Spinal cord (tissue), 10 donors: ENCODE measurements around the gene KRTAP4-3. TPM values are rescaled to one million over a fixed set of nuclear protein-coding genes. Genes with fewer than 3 reads are reported as not detected.
"Not testable (repeated sequence)": the region's sequence is repeated elsewhere in the genome, so short reads cannot be mapped to it uniquely, and the experiment has no call there.

Experiments used
- DNase-seq, 6 donors: peaks; one replicate each; pipeline versions ENCODE4 v3.0.0 to v3.0.0-alpha.2; 2013 to 2015; ENCODE audit warnings: low spot score in 6 of 6, low read depth in 4 of 6
- H3K27ac ChIP-seq: one replicate; pipeline ENCODE4 v1.5.1; 2013; ENCODE audit warnings: low read depth, low read length, control low read depth
- H3K27me3 ChIP-seq: one replicate; pipeline ENCODE4 v1.6.1; 2013; ENCODE audit warnings: low read length; ENCODE audit not compliant: control insufficient read depth, insufficient read depth
- H3K36me3 ChIP-seq: one replicate; pipeline ENCODE4 v1.6.1; 2013; ENCODE audit warnings: low read length; ENCODE audit not compliant: control insufficient read depth, insufficient read depth
- H3K4me1 ChIP-seq: one replicate; pipeline ENCODE4 v1.6.1; 2013; ENCODE audit warnings: low read length; ENCODE audit not compliant: control insufficient read depth, insufficient read depth
- H3K4me3 ChIP-seq: one replicate; pipeline ENCODE4 v1.5.1; 2013; ENCODE audit warnings: low read depth, low read length, control low read depth
- H3K9me3 ChIP-seq: one replicate; pipeline ENCODE4 v1.6.1; 2013; ENCODE audit warnings: low read length; ENCODE audit not compliant: control insufficient read depth, insufficient read depth
- WGBS: methylation state at CpG from one replicate; pipeline ENCODE4 v1.1.5; 2013; ENCODE audit warnings: missing lambda C conversion rate; ENCODE audit not compliant: insufficient coverage; 5-methylcytosine and 5-hydroxymethylcytosine counted together
- polyA plus RNA-seq, 2 donors: library from polyadenylated mRNA; unstranded; fragments of 120-200 nt; gene quantifications; one replicate each; pipeline ENCODE4 v1.2.1, GENCODE V29; 2013; ENCODE audit not compliant: insufficient read length in 2 of 2
- small RNA-seq: library from RNA; depleted of rRNA; stranded (forward); fragments of <200 nt; gene quantifications from one replicate; pipeline ENCODE3, GENCODE V24; 2014; ENCODE audit warnings: low replicate concordance
- total RNA-seq, 2 donors: library from RNA; depleted of rRNA in 1 of 2; stranded (reverse); fragments of 120-200 nt in 1 of 2; fragments of >200 nt in 1 of 2; gene quantifications; one replicate each; pipeline versions ENCODE4 v1.2.3 to v1.2.4, GENCODE V29; 2013 to 2014
- donor health status: healthy.

Gene KRTAP4-3
- total and polyA plus RNA-seq, 4 donors: not detected

- not testable (repeated sequence) for H3K4me3 ChIP-seq, DNase-seq, H3K9me3 ChIP-seq, H3K36me3 ChIP-seq, H3K4me1 ChIP-seq, H3K27me3 ChIP-seq, H3K27ac ChIP-seq
- 84% methylated on average over 11 of the region's 12 CpGs for WGBS
These were observed 44.6 kb downstream of the KRTAP4-3 start for GRCh38 chr17:41123292-41123990.

- DNase-seq: no peak
- WGBS: 100% methylated on average over 1 of the region's 2 CpGs
- H3K36me3 ChIP-seq: no peaks in the 10 kb centered on the region
These were observed 46.3 kb downstream of the KRTAP4-3 start for GRCh38 chr17:41121742-41122141.

GRCh38 chr17:41119696-41120690 lies 48.0 kb downstream of the KRTAP4-3 start:
- not testable (repeated sequence) for DNase-seq
- WGBS: no CpG with 5 or more reads among the region's 11 CpGs

More at GRCh38 chr17:41121742-41122141, 46.3 kb downstream of the KRTAP4-3 start:
- Histone ChIP-seq H3K9me3 (no peaks in the 10 kb centered on the region), H3K4me3 (no peak overlapping the region), H3K4me1 (no peaks in the 10 kb centered on the region), H3K27ac (no peak overlapping the region), H3K27me3 (no peaks in the 10 kb centered on the region)

GRCh38 chr17:41118721-41119120 lies 49.3 kb downstream of the KRTAP4-3 start:
- no peak for DNase-seq
- no peaks in the 10 kb centered on the region for H3K9me3 ChIP-seq
- no peak overlapping the region for H3K27ac ChIP-seq
- no peaks in the 10 kb centered on the region for H3K4me1 ChIP-seq
- no peak overlapping the region for H3K4me3 ChIP-seq
- H3K27me3 ChIP-seq: no peaks in the 10 kb centered on the region
- no peaks in the 10 kb centered on the region for H3K36me3 ChIP-seq
- no CpG with 5 or more reads among the region's 4 CpGs for WGBS

More at GRCh38 chr17:41119696-41120690, 48.0 kb downstream of the KRTAP4-3 start:
- not testable (repeated sequence) for H3K4me3 ChIP-seq, H3K36me3 ChIP-seq, H3K27me3 ChIP-seq, H3K9me3 ChIP-seq, H3K4me1 ChIP-seq, H3K27ac ChIP-seq

GRCh38 chr17:41117846-41118386 lies 50.1 kb downstream of the KRTAP4-3 start, which contains the start of gene KRTAP4-11:
Gene KRTAP4-11, minus strand, starts transcription at chr17:41118373. Its CDS starts 58 bp downstream, at chr17:41118315.
- H3K4me1 ChIP-seq, DNase-seq, H3K27ac ChIP-seq, H3K9me3 ChIP-seq, H3K36me3 ChIP-seq, H3K4me3 ChIP-seq, H3K27me3 ChIP-seq: not testable (repeated sequence)
- 80% methylated on average over 8 of the region's 10 CpGs for WGBS

Small RNA genes lying within 50 kb of the gene (small RNA-seq; reads per million reads assigned to genes)
- not detected for gene KRTAP4-17P

Other genes starting within 250 kb of the KRTAP4-3 start
Only the 30 nearest of the 40 such genes appear.
- not detected for gene KRTAP1-5, start 141.0 kb downstream of the KRTAP4-3 start, total RNA-seq
- not detected for gene KRTAP1-5, start 141.0 kb downstream of the KRTAP4-3 start, polyA plus RNA-seq
- not detected for gene KRTAP1-4, start 138.0 kb downstream of the KRTAP4-3 start, total RNA-seq
- not detected for gene KRTAP1-4, start 138.0 kb downstream of the KRTAP4-3 start, polyA plus RNA-seq
- not detected for gene KRTAP1-3, start 133.3 kb downstream of the KRTAP4-3 start, total RNA-seq
- gene KRTAP1-3, start 133.3 kb downstream of the KRTAP4-3 start, polyA plus RNA-seq: not detected
- not detected for gene KRTAP1-1, start 126.8 kb downstream of the KRTAP4-3 start, total RNA-seq
- not detected for gene KRTAP1-1, start 126.8 kb downstream of the KRTAP4-3 start, polyA plus RNA-seq
- gene KRTAP2-1, start 120.9 kb downstream of the KRTAP4-3 start, total RNA-seq: not detected
- gene KRTAP2-1, start 120.9 kb downstream of the KRTAP4-3 start, polyA plus RNA-seq: not detected
- gene KRTAP2-2, start 113.0 kb downstream of the KRTAP4-3 start, total RNA-seq: not detected
- gene KRTAP2-2, start 113.0 kb downstream of the KRTAP4-3 start, polyA plus RNA-seq: not detected
- not detected for gene KRTAP2-3, start 108.1 kb downstream of the KRTAP4-3 start, total RNA-seq
- not detected for gene KRTAP2-3, start 108.1 kb downstream of the KRTAP4-3 start, polyA plus RNA-seq
- not detected for gene KRTAP2-4, start 102.3 kb downstream of the KRTAP4-3 start, total RNA-seq
- not detected for gene KRTAP2-4, start 102.3 kb downstream of the KRTAP4-3 start, polyA plus RNA-seq
- not detected for gene KRTAP4-7, start 84.1 kb downstream of the KRTAP4-3 start, total RNA-seq
- gene KRTAP4-7, start 84.1 kb downstream of the KRTAP4-3 start, polyA plus RNA-seq: not detected
- not detected for gene KRTAP4-8, start 70.1 kb downstream of the KRTAP4-3 start, total RNA-seq
- not detected for gene KRTAP4-8, start 70.1 kb downstream of the KRTAP4-3 start, polyA plus RNA-seq
- not detected for gene KRTAP4-16, start 66.0 kb downstream of the KRTAP4-3 start, total RNA-seq
- gene KRTAP4-16, start 66.0 kb downstream of the KRTAP4-3 start, polyA plus RNA-seq: not detected
- not detected for gene KRTAP4-9, start 62.8 kb downstream of the KRTAP4-3 start, total RNA-seq
- gene KRTAP4-9, start 62.8 kb downstream of the KRTAP4-3 start, polyA plus RNA-seq: not detected
- gene KRTAP4-11, start 49.8 kb downstream of the KRTAP4-3 start, total RNA-seq: not detected
- gene KRTAP4-11, start 49.8 kb downstream of the KRTAP4-3 start, polyA plus RNA-seq: not detected
- gene KRTAP4-12, start 44.0 kb downstream of the KRTAP4-3 start, total RNA-seq: not detected
- gene KRTAP4-12, start 44.0 kb downstream of the KRTAP4-3 start, polyA plus RNA-seq: not detected
- gene KRTAP4-6, start 27.7 kb downstream of the KRTAP4-3 start, total RNA-seq: not detected
- gene KRTAP4-6, start 27.7 kb downstream of the KRTAP4-3 start, polyA plus RNA-seq: not detected
- not detected for gene KRTAP4-5, start 18.4 kb downstream of the KRTAP4-3 start, total RNA-seq
- gene KRTAP4-5, start 18.4 kb downstream of the KRTAP4-3 start, polyA plus RNA-seq: not detected
- not detected for gene KRTAP4-4, start 7.5 kb downstream of the KRTAP4-3 start, total RNA-seq
- not detected for gene KRTAP4-4, start 7.5 kb downstream of the KRTAP4-3 start, polyA plus RNA-seq
- not detected for gene KRTAP4-2, start 10.0 kb upstream of the KRTAP4-3 start, total RNA-seq
- not detected for gene KRTAP4-2, start 10.0 kb upstream of the KRTAP4-3 start, polyA plus RNA-seq
- gene KRTAP4-1, start 16.7 kb upstream of the KRTAP4-3 start, total RNA-seq: not detected
- not detected for gene KRTAP4-1, start 16.7 kb upstream of the KRTAP4-3 start, polyA plus RNA-seq
- gene KRTAP9-1, start 21.7 kb upstream of the KRTAP4-3 start, total RNA-seq: not detected
- gene KRTAP9-1, start 21.7 kb upstream of the KRTAP4-3 start, polyA plus RNA-seq: not detected
- gene KRTAP9-2, start 58.4 kb upstream of the KRTAP4-3 start, total RNA-seq: not detected
- gene KRTAP9-2, start 58.4 kb upstream of the KRTAP4-3 start, polyA plus RNA-seq: not detected
- gene KRTAP9-3, start 64.2 kb upstream of the KRTAP4-3 start, total RNA-seq: not detected
- not detected for gene KRTAP9-3, start 64.2 kb upstream of the KRTAP4-3 start, polyA plus RNA-seq
- gene KRTAP9-8, start 69.8 kb upstream of the KRTAP4-3 start, total RNA-seq: not detected
- gene KRTAP9-8, start 69.8 kb upstream of the KRTAP4-3 start, polyA plus RNA-seq: not detected
- gene KRTAP9-4, start 81.5 kb upstream of the KRTAP4-3 start, total RNA-seq: not detected
- gene KRTAP9-4, start 81.5 kb upstream of the KRTAP4-3 start, polyA plus RNA-seq: not detected
- gene KRTAP9-9, start 87.2 kb upstream of the KRTAP4-3 start, total RNA-seq: not detected
- not detected for gene KRTAP9-9, start 87.2 kb upstream of the KRTAP4-3 start, polyA plus RNA-seq
- gene KRTAP9-6, start 97.2 kb upstream of the KRTAP4-3 start, total RNA-seq: not detected
- under 1 TPM in 1 of 2 donors, not detected in 1; 0.17 TPM for gene KRTAP9-6, start 97.2 kb upstream of the KRTAP4-3 start, polyA plus RNA-seq
- not detected for gene KRTAP9-7, start 107.5 kb upstream of the KRTAP4-3 start, total RNA-seq
- not detected for gene KRTAP9-7, start 107.5 kb upstream of the KRTAP4-3 start, polyA plus RNA-seq
- not detected for gene KRTAP29-1, start 134.6 kb upstream of the KRTAP4-3 start, total RNA-seq
- not detected for gene KRTAP29-1, start 134.6 kb upstream of the KRTAP4-3 start, polyA plus RNA-seq
- not detected for gene KRTAP16-1, start 141.1 kb upstream of the KRTAP4-3 start, total RNA-seq
- gene KRTAP16-1, start 141.1 kb upstream of the KRTAP4-3 start, polyA plus RNA-seq: not detected
- not detected for gene KRTAP17-1, start 147.5 kb upstream of the KRTAP4-3 start, total RNA-seq
- not detected for gene KRTAP17-1, start 147.5 kb upstream of the KRTAP4-3 start, polyA plus RNA-seq